Thymus (tissue), 11 donors: ENCODE results near the gene NLRX1. TPM values are rescaled to one million over a fixed set of nuclear protein-coding genes. Genes with fewer than 3 reads are reported as not detected.
"Not testable (repeated sequence)": the region's sequence is repeated elsewhere in the genome, so short reads cannot be mapped to it uniquely, and the experiment has no call there.

ENCODE experiments used
- DNase-seq, 9 donors: peaks; one replicate each; pipeline ENCODE4 v3.0.0-alpha.2; 2013; ENCODE audit warnings: low spot score in 9 of 9, low read depth in 6 of 9, missing footprints in 1 of 9
- H3K27ac ChIP-seq, 2 donors: one replicate each; pipeline ENCODE4 v1.5.1; 2013; ENCODE audit warnings: control low read depth in 1 of 2, low read depth in 1 of 2, low read length in 1 of 2, mild to moderate bottlenecking in 1 of 2, moderate library complexity in 1 of 2
- H3K27me3 ChIP-seq, 2 donors: one replicate each; pipeline ENCODE4 v1.5.1; 2013; ENCODE audit warnings: low read length in 1 of 2; ENCODE audit not compliant: control insufficient read depth in 2 of 2, insufficient read depth in 1 of 2
- H3K36me3 ChIP-seq, 2 donors: one replicate each; pipeline ENCODE4 v1.5.1; 2013; ENCODE audit warnings: low read length in 1 of 2, mild to moderate bottlenecking in 1 of 2, moderate library complexity in 1 of 2; ENCODE audit not compliant: control insufficient read depth in 2 of 2, insufficient read depth in 2 of 2
- H3K4me1 ChIP-seq, 2 donors: one replicate each; pipeline ENCODE4 v1.5.1; 2013; ENCODE audit warnings: low read length in 2 of 2; ENCODE audit not compliant: control insufficient read depth in 2 of 2, insufficient read depth in 2 of 2
- H3K4me3 ChIP-seq, 2 donors: one replicate each; pipeline ENCODE4 v1.5.1; 2013; ENCODE audit warnings: low read length in 2 of 2, control low read depth in 1 of 2, mild to moderate bottlenecking in 1 of 2
- H3K9me3 ChIP-seq, 2 donors: one replicate each; pipeline ENCODE4 v1.5.1; 2013; ENCODE audit warnings: low read length in 1 of 2, mild to moderate bottlenecking in 1 of 2; ENCODE audit not compliant: control insufficient read depth in 2 of 2, insufficient read depth in 1 of 2
- WGBS: extraction: QIAGEN DNeasy Blood & Tissue Kit; methylation state at CpG from one replicate; pipeline ENCODE4 v1.1.7; 2013; 5-methylcytosine and 5-hydroxymethylcytosine counted together
- polyA plus RNA-seq: library from polyadenylated mRNA; stranded (reverse); fragments of 200-250 nt; gene quantifications from one replicate; pipeline ENCODE4 v1.2.3, GENCODE V29; 2013
- total RNA-seq: library from RNA; stranded (reverse); fragments of 120-200 nt; gene quantifications from one replicate; pipeline ENCODE4 v1.2.4, GENCODE V29; 2013
- donor health status: healthy.

Gene NLRX1
- total and polyA plus RNA-seq, 2 donors: 5.1 to 6.5 TPM

- no peak overlapping the region for H3K27ac ChIP-seq
- 92% methylated on average over 4 of the region's 4 CpGs for WGBS
- no peak for DNase-seq
- H3K4me3 ChIP-seq: no peak overlapping the region
- H3K27me3 ChIP-seq: peaks cover 0 to 5% of the 10 kb centered on the region in 2 donors
- H3K4me1 ChIP-seq: no peaks in the 10 kb centered on the region
- no peaks in the 10 kb centered on the region for H3K9me3 ChIP-seq
- peaks cover 44 to 55% of the 10 kb centered on the region in 2 donors for H3K36me3 ChIP-seq
Observed at GRCh38 chr11:119134389-119134978, 34.0 kb upstream of the NLRX1 start.

DNA sequence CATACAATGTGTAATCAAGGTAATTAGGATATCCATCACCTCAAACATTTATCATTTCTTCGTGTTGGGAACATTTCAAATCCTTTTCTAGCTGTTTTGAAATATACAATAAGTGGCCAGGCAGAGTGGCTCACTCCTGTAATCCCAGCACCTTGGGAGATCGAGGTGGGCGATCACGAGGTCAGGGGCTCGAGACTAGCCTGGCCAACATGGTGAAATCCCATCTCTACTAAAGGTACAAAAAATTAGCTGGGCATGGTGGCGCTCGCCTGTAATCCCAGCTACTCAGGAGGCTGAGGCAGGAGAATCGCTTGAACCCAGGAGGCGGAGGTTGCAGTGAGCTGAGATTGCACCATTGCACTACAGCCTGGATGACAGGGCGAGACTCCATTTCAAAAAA lies 29.2 kb upstream of the NLRX1 start:
- H3K27ac ChIP-seq: not testable (repeated sequence)
- WGBS: 96% methylated on average over 10 of the region's 10 CpGs

GRCh38 chr11:119144825-119145486 lies 23.6 kb upstream of the NLRX1 start:
- H3K36me3 ChIP-seq: no peaks in the 10 kb centered on the region
- H3K27ac ChIP-seq: no peak overlapping the region
- H3K4me1 ChIP-seq: peaks cover 14 to 22% of the 10 kb centered on the region in 2 donors
- WGBS: 37% methylated on average over 7 of the region's 7 CpGs
- no peak for DNase-seq
- peaks cover 9 to 43% of the 10 kb centered on the region in 2 donors for H3K27me3 ChIP-seq
- no peak overlapping the region for H3K4me3 ChIP-seq
- no peaks in the 10 kb centered on the region for H3K9me3 ChIP-seq

More for the DNA sequence above, 29.2 kb upstream of the NLRX1 start:
- not testable (repeated sequence) for H3K9me3 ChIP-seq, H3K4me3 ChIP-seq, H3K4me1 ChIP-seq, H3K36me3 ChIP-seq, DNase-seq
- H3K27me3 ChIP-seq: peaks cover 3 to 12% of the 10 kb centered on the region in 2 donors

- H3K36me3 ChIP-seq: no peaks in the 10 kb centered on the region
- H3K4me1 ChIP-seq: peaks cover 18 to 23% of the 10 kb centered on the region in 2 donors
- H3K27ac ChIP-seq: no peak overlapping the region
- no peak overlapping the region for H3K4me3 ChIP-seq
- no peaks in the 10 kb centered on the region for H3K9me3 ChIP-seq
- DNase-seq: no peak
- 71% methylated on average over 3 of the region's 3 CpGs for WGBS
- H3K27me3 ChIP-seq: peaks cover 15 to 49% of the 10 kb centered on the region in 2 donors
Observed at GRCh38 chr11:119145551-119145950, 23.0 kb upstream of the NLRX1 start.

DNA sequence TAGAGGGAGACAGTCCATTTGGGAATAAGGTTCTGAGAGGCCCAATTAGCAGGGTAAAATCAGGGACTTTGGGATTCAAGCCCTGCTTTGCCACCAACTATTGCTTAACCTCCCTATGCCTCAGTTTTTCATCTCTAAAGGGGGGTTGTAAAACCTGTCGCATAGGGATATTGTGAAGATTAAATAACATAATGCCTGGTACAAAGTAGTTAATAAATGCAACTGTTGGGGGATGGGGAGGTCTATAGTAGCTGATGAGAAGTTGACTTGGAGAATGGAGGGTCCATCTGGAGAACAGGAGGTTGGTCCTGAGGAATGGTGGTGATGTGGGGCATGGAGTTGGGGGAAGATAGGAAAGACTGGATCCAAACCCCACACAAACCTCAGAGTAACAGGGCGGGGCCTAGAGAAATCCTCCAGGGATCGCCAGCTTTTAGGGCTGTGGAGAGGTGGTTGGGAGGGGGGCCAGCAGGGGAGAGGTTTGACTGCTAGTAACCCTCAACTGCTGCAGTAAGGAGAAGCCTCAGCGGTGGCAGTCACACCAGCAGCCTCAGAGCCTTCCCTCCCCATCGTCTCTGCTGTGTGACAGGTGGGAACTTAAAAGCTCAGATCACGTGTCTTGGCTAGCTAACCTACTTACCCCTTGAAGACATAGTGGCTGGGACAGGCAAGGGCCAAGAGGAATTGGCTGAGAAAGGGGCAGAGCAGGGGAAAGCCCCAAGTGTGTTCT lies 20.8 kb upstream of the NLRX1 start:
- Histone ChIP-seq H3K27me3 (peaks cover 24 to 63% of the 10 kb centered on the region in 2 donors), H3K36me3 (no peaks in the 10 kb centered on the region), H3K27ac (peak overlapping the region; percentile 56 to 88), H3K9me3 (no peaks in the 10 kb centered on the region), H3K4me3 (peak overlapping the region in 1 of 2 donors; percentile 63), H3K4me1 (peaks cover 23 to 29% of the 10 kb centered on the region in 2 donors)
- DNase-seq: peak; percentile 70 to 95 (median 85)
- WGBS: 32% methylated on average over 6 of the region's 6 CpGs

GRCh38 chr11:119148720-119149017 lies 19.9 kb upstream of the NLRX1 start:
- peaks cover 22 to 70% of the 10 kb centered on the region in 2 donors for H3K27me3 ChIP-seq
- H3K36me3 ChIP-seq: no peaks in the 10 kb centered on the region
- peaks cover 23 to 29% of the 10 kb centered on the region in 2 donors for H3K4me1 ChIP-seq
- no peaks in the 10 kb centered on the region for H3K9me3 ChIP-seq
- H3K4me3 ChIP-seq: peak overlapping the region; percentile 50 to 63
- peak in 1 of 9 donors; percentile 53 for DNase-seq
- H3K27ac ChIP-seq: peak overlapping the region in 1 of 2 donors; percentile 88
- WGBS: 1% methylated on average over 16 of the region's 16 CpGs

DNA sequence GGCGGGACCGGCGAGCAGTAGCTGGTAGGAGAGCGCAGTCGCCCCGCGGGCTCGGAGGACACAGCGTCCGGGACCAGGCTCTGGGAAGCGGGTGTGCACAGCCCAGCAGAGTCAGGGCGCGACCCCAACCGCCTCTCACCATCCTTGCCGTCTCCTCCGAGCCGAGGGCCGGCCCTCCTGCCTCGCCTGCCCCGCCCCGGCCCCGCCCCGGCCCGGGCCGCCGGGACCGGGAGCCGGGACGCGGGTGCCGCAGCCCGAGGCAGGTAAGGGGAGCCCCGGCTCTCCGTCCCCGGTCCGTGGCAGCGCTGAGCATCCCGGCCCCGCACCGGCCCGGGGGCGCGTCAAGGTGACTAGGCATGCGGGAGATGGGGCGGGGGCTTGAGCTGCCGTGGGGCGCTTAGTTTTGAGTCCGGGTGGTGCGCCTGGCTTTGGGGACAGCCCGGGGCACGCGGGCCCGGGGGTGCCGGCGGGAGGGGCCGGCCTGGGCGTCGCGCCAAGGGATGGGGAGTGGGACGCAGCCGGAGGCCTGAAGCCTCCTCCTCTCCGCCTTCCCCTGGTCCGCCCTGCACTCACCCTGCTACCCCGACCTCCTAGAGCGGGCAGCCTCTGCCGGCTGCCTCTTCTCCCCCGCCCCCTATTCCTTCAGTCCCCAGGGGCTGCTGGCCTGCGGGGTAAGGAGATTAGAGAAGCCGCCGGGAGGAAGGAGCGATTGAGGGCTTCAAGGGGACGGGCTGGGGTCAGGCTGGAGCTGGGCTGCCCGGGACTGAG lies 19.3 kb upstream of the NLRX1 start, which contains the start of gene ABCG4:
Gene ABCG4, plus strand, starts transcription at position 35 of the 768 bp plus-strand sequence. CDS start 914 bp downstream, outside the sequence.
- H3K27ac ChIP-seq: peak within 1 kb of the TSS; percentile 56 to 88
- peak in 3 of 9 donors; percentile 21 to 38 (median 28) for DNase-seq
- peaks cover 22 to 75% of the 10 kb centered on the region in 2 donors for H3K27me3 ChIP-seq
- peaks cover 23 to 29% of the 10 kb centered on the region in 2 donors for H3K4me1 ChIP-seq
- H3K9me3 ChIP-seq: no peaks in the 10 kb centered on the region
- peak within 1 kb of the TSS; percentile 50 to 63 for H3K4me3 ChIP-seq
- 1% methylated on average over 73 of the region's 73 CpGs for WGBS
- H3K36me3 ChIP-seq: no peaks in the 10 kb centered on the region

DNA sequence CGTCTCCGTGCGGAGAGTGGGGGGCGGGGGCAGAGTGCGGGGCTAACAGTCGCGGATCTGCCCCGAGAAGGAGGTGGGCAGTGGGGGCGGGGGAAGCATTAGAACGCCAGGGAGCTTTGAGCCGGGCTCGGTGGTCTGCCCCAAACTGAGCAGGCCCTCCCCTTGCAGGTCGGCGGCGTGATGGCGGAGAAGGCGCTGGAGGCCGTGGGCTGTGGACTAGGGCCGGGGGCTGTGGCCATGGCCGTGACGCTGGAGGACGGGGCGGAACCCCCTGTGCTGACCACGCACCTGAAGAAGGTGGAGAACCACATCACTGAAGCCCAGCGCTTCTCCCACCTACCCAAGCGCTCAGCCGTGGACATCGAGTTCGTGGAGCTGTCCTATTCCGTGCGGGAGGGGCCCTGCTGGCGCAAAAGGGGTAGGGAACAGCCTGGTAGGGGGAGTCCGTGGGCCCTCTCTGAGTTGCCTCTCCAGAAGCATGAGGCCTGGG lies 18.7 kb upstream of the NLRX1 start:
- no peak overlapping the region for H3K27ac ChIP-seq
- peaks cover 23 to 29% of the 10 kb centered on the region in 2 donors for H3K4me1 ChIP-seq
- peaks cover 22 to 78% of the 10 kb centered on the region in 2 donors for H3K27me3 ChIP-seq
- H3K4me3 ChIP-seq: peak overlapping the region; percentile 50 to 63
- 20% methylated on average over 33 of the region's 33 CpGs for WGBS
- no peaks in the 10 kb centered on the region for H3K36me3 ChIP-seq
- no peaks in the 10 kb centered on the region for H3K9me3 ChIP-seq
- DNase-seq: no peak
